ENCODE measurements around the gene WFIKKN2. TPM values are rescaled to one million over a fixed set of nuclear protein-coding genes. Genes with fewer than 3 reads are reported as not detected.
A peak's percentile ranks its signal among the peaks of the same experiment; 100 is the strongest.

WFIKKN2 gene
- total and polyA plus RNA-seq, 2 of the 13 experiments (the other 11 are each of a cell fraction or from before 2014, with no cell fraction given): not detected

DNA sequence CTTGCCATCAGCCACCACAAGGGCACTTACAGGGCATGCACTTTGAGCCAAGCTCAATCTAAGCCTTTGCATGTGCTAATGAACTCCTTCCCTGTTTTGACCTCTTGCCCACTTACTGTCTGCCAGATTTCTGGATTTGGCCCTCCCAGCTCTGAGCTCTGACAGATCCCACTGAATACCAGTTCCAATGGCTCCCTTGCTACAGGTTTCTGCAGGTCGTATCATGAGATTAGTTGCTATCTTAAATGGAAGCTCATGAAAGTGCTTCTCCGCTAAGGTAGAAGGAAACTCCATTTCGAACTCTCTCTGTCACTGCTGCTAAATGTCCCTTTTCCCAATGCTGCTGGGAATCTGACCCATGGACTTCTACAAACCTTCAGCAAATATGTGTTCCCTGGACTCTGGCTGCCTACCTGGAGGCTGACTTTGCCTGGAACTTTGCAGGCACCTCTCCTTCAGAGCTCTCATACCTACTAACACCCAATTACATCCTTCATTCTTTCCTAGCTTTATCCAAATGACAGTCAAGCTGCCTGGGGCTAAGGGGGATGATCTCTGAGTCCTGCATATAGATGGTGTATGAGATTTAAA lies 54.2 kb downstream of the WFIKKN2 start (continued):
- TF ChIP-seq ZNF138 (CRISPR knock-in tag; IDR thresholded peaks at IDR 0.05; ENCODE audit: low read depth): 0 out of 2 replicates have a peak, but pooled peaks have one; percentile 56
- TF ChIP-seq, protein P1, sequence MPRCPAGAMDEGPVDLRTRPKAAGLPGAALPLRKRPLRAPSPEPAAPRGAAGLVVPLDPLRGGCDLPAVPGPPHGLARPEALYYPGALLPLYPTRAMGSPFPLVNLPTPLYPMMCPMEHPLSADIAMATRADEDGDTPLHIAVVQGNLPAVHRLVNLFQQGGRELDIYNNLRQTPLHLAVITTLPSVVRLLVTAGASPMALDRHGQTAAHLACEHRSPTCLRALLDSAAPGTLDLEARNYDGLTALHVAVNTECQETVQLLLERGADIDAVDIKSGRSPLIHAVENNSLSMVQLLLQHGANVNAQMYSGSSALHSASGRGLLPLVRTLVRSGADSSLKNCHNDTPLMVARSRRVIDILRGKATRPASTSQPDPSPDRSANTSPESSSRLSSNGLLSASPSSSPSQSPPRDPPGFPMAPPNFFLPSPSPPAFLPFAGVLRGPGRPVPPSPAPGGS (CRISPR knock-in tag; IDR thresholded peaks at IDR 0.05): peak; percentile 70; the same call in 1 of the 2 replicates
- no peak for TF ChIP-seq ZBTB42 (CRISPR knock-in tag; IDR thresholded peaks at IDR 0.05)
- TF ChIP-seq NCOA2 (CRISPR knock-in tag; IDR thresholded peaks at IDR 0.05): no peak
- TF ChIP-seq NR2F1 (CRISPR knock-in tag; IDR thresholded peaks at IDR 0.05): no peak; a peak in 1 of 4 replicates
- 0 out of 2 replicates have a peak, but pooled peaks have one; percentile 32 for TF ChIP-seq TOPORS (CRISPR knock-in tag; IDR thresholded peaks at IDR 0.05)
- TF ChIP-seq ZZZ3 (CRISPR knock-in tag; IDR thresholded peaks at IDR 0.05; ENCODE audit: borderline replicate concordance): no peak
- TF ChIP-seq ZNF816 (CRISPR knock-in tag; IDR thresholded peaks at IDR 0.05; ENCODE audit: borderline replicate concordance): no peak
- peak; percentile 66; the same call in 1 of the 2 replicates for TF ChIP-seq CHD4 (IDR thresholded peaks at IDR 0.05; ENCODE audit: borderline replicate concordance, low read length)
- TF ChIP-seq ZNF251 (CRISPR knock-in tag; IDR thresholded peaks at IDR 0.05): no peak
- TF ChIP-seq PATZ1 (CRISPR knock-in tag; IDR thresholded peaks at IDR 0.05): no peak
- 0 out of 2 replicates have a peak, but pooled peaks have one; percentile 8 for TF ChIP-seq ZNF276 (CRISPR knock-in tag; IDR thresholded peaks at IDR 0.05; ENCODE audit: low read depth)
- TF ChIP-seq, protein P2, sequence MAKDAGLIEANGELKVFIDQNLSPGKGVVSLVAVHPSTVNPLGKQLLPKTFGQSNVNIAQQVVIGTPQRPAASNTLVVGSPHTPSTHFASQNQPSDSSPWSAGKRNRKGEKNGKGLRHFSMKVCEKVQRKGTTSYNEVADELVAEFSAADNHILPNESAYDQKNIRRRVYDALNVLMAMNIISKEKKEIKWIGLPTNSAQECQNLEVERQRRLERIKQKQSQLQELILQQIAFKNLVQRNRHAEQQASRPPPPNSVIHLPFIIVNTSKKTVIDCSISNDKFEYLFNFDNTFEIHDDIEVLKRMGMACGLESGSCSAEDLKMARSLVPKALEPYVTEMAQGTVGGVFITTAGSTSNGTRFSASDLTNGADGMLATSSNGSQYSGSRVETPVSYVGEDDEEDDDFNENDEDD (CRISPR knock-in tag; IDR thresholded peaks at IDR 0.05; ENCODE audit: borderline replicate concordance): no peak
- TF ChIP-seq PPARG (CRISPR knock-in tag; conservative IDR thresholded peaks at IDR 0.05): peak; percentile 94
- TF ChIP-seq ZNF136 (CRISPR knock-in tag; IDR thresholded peaks at IDR 0.05; ENCODE audit: low read depth): 0 out of 2 replicates have a peak, but pooled peaks have one; percentile 64
- TF ChIP-seq SOX6 (IDR thresholded peaks at IDR 0.05): no peak
- no peak for TF ChIP-seq SOX6 (CRISPR knock-in tag; IDR thresholded peaks at IDR 0.05)
- TF ChIP-seq GZF1 (CRISPR knock-in tag; IDR thresholded peaks at IDR 0.05): no peak
- no peak for TF ChIP-seq ZBTB10 (CRISPR knock-in tag; IDR thresholded peaks at IDR 0.05; ENCODE audit: borderline replicate concordance)
- TF ChIP-seq NFE2L1 (CRISPR knock-in tag; IDR thresholded peaks at IDR 0.05; ENCODE audit: borderline replicate concordance): no peak
